DMS114 treated with DMSO at 0.1 percent for 48 hours (cell line): ENCODE results near the gene L2HGDH.
"Not testable (repeated sequence)": the region's sequence is repeated elsewhere in the genome, so short reads cannot be mapped to it uniquely, and the experiment has no call there.

Experiments used
- DNase-seq: peaks from one replicate; lab custom pipeline; 2025; ENCODE audit not compliant: unreplicated experiment; lab: John Stamatoyannopoulos, UW

The L2HGDH gene

DNA sequence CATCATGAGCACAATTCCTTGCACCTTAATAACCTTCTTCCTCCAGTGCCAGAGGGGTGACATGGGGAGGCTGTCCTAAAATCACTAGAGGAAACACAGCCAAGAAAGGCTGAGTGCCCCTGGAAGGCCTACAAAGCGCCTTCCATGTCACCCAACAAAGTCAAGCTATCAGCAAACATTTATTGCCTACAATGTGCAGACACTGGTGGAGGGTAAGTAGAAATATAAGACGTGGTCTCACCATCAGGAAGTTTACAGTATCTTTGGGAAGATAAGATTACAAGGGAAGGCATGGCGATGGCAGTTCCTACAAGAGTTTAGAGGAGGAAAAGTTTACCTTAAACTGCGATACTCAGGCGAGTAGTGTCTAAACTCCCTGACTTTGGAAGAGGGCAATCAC lies 28.0 kb upstream of the L2HGDH start:
- no peak for DNase-seq

DNA sequence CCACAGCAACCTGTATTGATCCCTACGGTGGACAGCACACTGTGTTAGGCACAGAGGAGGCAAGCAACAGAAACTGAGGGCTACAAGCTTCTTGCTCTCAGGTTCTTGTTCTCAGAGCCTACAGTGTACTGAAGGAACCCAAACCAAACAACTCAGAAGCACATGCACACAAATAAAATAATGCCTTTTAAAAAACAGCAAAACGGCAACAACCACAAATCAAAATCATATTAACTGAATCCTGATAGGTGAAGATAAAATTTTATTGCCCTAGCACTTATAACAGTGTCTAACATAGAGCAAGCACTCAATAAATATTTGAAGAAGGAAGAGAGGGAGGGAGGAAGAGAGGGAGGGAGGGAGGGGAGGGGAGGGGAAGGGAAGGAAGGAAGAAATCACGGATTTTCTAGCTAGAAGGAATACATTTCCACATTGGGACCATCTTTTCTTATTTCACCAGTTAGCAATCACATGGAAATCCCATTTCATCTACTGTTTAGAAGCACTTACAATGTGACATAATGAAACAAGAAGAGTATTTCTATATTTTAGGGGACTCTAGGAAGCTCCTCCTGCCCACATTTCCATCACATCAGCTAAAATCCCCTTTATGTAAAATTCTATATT lies 27.3 kb upstream of the L2HGDH start:
- no peak for DNase-seq

DNA sequence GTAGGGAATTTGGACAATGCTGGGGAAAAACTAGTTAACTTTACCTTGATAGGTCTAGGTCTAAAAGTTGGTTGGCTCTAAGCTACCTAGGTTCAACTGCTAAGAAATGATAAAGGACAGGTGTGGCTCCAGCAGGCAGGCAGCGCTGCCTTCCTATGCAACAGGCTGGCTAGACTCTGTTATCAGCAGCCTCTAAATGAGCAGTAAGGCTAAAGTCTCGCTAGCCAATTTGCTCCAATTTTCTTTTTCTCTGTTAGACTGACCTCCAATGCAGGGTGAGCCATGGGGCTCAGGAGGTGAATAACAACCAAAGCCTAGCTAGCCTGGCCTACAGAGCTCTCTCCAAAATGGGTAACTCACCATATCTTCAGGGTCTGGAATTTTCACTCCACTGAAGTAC lies 26.6 kb upstream of the L2HGDH start:
- DNase-seq, result no peak

DNA sequence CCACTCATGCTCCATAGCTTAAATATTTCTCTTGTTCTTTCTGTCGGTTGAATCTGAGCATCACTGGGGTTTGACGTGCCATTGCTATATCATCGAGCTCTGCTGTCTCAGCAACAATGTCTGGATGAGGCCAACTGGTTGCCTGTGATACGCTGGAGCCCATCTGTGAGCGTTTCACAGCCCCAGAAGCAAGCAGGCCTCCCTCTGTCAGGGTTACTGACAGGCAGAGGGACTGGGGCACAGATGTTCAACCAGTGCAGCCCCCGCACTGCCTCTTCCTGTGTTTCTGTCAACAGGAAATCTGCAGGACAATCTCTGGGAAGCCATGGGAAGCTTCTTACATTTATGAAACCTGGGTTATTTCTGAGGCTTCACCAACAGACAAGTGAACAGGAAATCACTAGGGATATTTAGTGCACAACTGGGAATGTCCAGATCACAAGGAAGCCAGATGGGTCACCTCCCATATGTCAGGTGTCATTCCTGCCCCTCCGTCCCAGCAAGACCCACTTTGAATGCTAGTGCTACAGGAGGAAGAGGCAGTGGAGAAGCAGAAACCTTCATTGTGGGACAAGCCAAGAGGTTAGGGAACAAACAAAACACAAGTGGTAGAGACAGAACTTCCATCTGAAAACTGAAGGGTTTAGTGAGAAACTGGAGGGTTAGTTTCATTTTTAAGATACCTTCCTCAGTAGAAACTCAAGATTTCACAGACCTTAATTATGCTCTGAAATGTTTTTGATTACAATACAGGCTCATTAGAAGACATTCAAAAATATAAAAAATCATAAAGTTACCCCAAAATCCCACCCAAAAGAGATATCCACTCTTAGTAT lies 24.2 kb upstream of the L2HGDH start:
- no peak for DNase-seq

GRCh38 chr14:50335389-50335788 lies 23.4 kb upstream of the L2HGDH start:
- DNase-seq, result peak; percentile 39

DNA sequence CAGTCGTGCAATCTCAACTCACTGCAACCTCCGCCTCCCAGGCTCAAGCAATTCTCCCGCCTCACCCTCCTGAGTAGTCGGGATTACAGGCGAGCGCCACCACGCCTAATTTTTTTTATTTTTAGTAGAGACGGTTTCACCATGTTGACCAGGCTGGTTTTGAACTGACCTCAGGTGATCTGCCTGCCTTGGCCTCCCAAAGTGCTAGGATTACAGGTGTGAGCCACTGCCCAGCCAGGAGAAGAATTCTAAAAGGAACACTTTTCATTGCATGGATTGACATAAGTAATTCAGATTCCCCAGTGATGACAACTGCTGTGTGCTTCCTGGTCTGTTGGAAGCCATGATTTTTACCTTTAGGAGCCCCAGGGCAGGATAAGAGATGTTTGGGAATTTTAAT lies 22.2 kb upstream of the L2HGDH start:
- DNase-seq, result no peak

GRCh38 chr14:50333014-50333509 lies 21.0 kb upstream of the L2HGDH start:
- DNase-seq, result no peak

- no peak for DNase-seq
These were observed 19.6 kb upstream of the L2HGDH start for GRCh38 chr14:50331596-50331995.

GRCh38 chr14:50321009-50321660 lies 9.1 kb upstream of the L2HGDH start:
- peak; percentile 84 for DNase-seq

GRCh38 chr14:50320283-50320682 lies 8.3 kb upstream of the L2HGDH start:
- DNase-seq, result no peak

- no peak for DNase-seq
These were observed 7.7 kb upstream of the L2HGDH start for GRCh38 chr14:50319721-50320120.

DNA sequence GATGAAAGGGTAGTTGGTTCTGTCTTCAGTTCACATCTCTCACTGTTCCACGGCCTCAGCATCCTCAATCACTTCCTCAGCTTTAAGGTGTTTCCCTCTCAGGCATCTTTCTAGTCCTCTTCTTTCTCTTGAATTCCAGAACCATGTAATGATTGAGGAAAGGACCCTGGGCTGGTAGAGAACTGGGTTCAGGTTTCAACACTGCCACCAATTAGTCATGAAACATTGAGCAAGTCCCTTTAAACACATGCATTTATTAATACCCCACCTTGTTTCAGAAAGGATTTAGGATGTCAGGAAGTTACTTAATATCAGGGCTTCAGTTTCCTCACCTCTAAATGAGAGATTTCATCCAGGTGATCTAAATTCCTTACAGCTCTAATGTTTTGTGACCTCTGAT lies 7.3 kb upstream of the L2HGDH start:
- DNase-seq, result no peak

GRCh38 chr14:50318031-50318626 lies 6.1 kb upstream of the L2HGDH start:
- peak; percentile 27 for DNase-seq

GRCh38 chr14:50314098-50314497 lies 2.1 kb upstream of the L2HGDH start:
- DNase-seq, result not testable (repeated sequence)

- DNase-seq, result peak; percentile 63
These were observed 665 bp upstream of the L2HGDH start for GRCh38 chr14:50312734-50313054.

DNA sequence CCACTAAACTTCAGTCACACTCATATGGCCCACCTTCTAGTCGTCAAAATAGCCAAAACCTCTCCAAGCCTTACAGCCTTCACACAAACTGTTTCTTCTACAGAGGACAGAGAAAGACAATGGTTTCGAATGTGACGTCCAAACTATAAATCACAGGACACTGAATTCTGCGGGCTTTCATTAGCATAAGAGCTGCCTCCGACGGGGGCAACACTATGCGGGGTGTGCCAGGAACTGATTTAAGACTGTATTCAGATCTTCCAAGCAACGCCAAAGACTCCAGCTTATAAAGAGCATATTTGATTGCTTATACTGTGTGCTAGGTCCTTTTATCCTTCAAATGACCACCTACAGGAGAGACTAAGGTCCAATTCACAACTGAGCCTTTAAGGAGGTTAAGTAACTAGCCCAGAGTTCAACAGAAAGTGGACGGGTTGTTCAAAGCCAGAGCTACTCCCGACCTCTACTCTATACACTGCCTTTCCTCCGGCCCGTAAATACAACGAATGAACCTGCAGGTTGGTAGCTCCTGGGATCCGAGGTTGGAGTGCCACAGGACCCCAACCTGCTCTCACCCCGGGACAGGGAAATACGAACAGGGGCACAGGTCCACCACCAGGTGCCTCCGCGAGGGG lies 575 bp downstream of the L2HGDH start:
- no peak for DNase-seq

DNA sequence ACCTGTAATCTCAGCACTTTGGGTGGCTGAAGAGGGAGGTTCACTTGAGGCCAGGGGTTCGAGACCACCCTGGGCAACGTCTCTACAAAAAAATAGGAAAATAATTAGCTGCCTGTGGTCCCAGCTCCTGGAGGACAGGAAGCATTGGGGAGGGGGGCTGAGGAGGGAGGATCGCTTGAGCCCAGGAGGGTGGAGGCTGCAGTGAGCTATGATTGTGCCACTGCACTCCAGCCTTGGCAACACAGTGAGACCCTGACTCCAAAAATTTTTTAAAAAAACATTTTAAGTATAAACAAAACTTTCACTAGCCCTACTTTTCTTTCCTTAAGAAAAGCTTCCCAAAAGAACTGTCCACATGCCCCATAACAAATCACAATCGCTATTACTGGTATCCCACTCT lies 1.6 kb downstream of the L2HGDH start:
- DNase-seq, result no peak

DNA sequence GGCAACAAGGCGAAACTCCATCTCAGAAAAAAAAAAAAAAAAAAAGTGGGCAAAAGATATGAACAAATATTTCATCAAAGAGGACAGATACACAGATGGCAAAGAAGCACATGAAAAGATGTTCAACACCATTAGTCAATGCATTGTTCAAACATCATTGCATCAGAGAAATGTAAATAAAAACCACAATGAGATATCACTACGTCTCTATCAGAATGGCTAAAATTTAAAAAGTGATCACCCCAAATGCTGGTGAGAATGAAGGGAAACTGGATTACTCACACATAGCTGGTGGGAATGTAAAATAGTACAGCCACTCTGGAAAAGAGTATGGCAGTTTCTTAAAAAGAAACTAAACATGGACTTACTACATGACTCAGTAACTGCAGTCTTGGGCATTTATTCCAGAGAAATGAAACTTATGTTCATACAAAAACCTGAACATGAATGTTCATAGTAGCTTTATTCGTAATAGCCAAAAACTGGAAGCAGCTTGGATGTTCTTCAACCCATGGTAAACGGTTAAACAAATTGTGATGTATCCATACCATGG lies 3.6 kb downstream of the L2HGDH start:
- DNase-seq, result no peak

- no peak for DNase-seq
These were observed 8.1 kb downstream of the L2HGDH start for GRCh38 chr14:50303744-50304471.

DNA sequence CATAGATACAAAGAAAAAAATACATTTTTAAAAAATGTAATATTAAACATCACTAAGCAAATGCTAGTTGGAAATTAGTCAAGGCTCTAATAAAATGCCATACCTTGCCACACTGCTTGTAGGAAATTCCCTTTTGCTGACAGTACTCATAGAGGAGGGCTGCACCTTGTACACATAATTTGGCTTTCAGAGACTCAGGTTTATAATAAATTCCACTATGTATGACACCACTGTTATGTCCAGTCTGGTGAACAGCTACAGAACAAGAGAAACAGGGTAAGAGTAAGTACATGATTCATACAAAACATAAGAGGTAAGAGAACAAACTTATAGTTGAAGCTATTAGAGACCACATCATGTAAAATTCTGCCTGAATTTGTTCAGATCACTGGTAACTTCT lies 10.1 kb downstream of the L2HGDH start:
- DNase-seq, result no peak
